ENCODE results near the gene SMAD7. TPM values are rescaled to one million over a fixed set of nuclear protein-coding genes. Genes with fewer than 3 reads are reported as not detected.
"Not testable (repeated sequence)": the region's sequence is repeated elsewhere in the genome, so short reads cannot be mapped to it uniquely, and the experiment has no call there.

The SMAD7 gene
- total RNA-seq, 4 donors from 2014 or later: 33.6 to 78.4 (median 47.2) TPM

DNA sequence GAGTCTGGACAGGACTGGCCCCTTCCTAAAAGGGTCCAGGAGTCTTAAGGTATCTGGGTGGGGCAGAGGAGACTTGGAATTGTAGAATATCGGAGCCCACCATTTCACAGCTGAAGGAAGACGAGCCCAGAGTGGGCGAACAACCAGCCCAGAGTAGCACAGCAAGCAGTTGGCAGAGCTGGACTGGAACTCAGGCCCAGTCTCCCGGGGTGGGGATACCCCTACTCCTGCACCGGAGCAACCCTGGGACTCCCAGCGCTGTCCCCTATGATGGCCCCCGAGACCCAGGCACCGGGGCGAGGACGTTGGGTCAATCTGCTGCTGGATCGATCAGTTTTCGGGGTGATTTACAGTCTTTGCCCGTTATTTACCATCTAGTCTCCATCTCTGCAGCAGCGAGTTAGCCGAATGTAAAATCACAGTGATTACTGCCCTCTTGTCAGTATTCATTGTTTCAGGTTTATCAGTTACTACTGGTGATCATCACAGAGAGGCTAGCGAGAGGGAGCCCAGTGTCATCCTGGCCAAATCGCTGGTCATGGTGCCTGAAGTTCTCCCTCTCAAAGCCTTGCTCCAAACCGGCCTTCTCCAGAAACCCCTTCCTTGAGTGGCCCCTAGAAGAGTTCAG is 75.3 kb downstream of the SMAD7 start:
- TF ChIP-seq, protein P1, sequence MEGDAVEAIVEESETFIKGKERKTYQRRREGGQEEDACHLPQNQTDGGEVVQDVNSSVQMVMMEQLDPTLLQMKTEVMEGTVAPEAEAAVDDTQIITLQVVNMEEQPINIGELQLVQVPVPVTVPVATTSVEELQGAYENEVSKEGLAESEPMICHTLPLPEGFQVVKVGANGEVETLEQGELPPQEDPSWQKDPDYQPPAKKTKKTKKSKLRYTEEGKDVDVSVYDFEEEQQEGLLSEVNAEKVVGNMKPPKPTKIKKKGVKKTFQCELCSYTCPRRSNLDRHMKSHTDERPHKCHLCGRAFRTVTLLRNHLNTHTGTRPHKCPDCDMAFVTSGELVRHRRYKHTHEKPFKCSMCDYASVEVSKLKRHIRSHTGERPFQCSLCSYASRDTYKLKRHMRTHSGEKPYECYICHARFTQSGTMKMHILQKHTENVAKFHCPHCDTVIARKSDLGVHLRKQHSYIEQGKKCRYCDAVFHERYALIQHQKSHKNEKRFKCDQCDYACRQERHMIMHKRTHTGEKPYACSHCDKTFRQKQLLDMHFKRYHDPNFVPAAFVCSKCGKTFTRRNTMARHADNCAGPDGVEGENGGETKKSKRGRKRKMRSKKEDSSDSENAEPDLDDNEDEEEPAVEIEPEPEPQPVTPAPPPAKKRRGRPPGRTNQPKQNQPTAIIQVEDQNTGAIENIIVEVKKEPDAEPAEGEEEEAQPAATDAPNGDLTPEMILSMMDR (IDR thresholded peaks at IDR 0.05): no peak
- ATAC-seq (ENCODE audit: low FRiP score): no peak

DNA sequence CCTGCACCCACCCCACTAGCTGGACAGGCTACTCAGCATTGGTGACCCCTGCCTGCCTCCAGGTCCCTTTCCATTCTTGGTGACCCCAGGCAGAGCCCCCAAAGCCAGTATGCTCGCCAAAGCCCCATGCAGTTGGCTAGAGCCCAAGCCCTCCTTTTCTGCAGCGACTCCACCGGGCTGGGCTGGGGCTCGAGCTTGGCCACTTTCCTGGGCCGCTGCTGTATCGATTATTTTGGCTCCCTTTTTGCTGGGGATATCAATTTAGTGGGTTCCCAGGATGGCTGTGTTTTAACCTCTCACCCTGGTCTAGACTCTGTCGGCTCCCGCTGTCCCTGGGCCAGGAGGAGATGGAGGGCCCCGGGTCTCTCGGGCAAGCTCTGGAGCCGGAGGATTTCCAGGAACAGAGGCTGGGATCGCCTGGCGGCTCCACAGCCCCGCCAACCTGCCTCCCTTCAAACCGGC is 76.0 kb downstream of the SMAD7 start:
- ATAC-seq (ENCODE audit: low FRiP score) (no peak), DNase-seq (ENCODE audit: low spot score) (no peak)
- TF ChIP-seq, protein P1 (IDR thresholded peaks at IDR 0.05): no peak

More for the DNA sequence above, 75.3 kb downstream of the SMAD7 start:
- no peak for DNase-seq (ENCODE audit: low spot score)

DNA sequence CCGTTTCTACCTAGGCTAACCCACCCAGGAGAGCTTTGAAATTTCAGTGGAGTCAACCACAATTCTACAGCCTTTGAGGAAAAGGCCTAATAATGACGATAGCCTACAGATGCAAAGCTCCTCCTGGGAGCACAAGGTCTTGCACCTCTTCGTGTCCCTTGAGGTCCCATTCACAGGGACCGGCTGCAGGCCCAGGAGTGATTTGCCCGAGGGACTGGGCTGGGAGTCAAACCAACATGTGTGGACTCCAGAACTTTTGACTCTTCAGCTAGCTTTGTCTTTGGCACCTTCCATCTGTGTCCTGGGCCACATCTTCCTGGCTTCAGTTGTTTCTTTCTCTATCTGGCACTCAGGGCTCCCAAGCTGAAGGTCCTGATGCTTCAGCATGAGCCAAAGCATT is 76.5 kb downstream of the SMAD7 start:
- TF ChIP-seq, protein P1 (IDR thresholded peaks at IDR 0.05): no peak
- DNase-seq (ENCODE audit: low spot score) (no peak), ATAC-seq (ENCODE audit: low FRiP score) (no peak)

DNA sequence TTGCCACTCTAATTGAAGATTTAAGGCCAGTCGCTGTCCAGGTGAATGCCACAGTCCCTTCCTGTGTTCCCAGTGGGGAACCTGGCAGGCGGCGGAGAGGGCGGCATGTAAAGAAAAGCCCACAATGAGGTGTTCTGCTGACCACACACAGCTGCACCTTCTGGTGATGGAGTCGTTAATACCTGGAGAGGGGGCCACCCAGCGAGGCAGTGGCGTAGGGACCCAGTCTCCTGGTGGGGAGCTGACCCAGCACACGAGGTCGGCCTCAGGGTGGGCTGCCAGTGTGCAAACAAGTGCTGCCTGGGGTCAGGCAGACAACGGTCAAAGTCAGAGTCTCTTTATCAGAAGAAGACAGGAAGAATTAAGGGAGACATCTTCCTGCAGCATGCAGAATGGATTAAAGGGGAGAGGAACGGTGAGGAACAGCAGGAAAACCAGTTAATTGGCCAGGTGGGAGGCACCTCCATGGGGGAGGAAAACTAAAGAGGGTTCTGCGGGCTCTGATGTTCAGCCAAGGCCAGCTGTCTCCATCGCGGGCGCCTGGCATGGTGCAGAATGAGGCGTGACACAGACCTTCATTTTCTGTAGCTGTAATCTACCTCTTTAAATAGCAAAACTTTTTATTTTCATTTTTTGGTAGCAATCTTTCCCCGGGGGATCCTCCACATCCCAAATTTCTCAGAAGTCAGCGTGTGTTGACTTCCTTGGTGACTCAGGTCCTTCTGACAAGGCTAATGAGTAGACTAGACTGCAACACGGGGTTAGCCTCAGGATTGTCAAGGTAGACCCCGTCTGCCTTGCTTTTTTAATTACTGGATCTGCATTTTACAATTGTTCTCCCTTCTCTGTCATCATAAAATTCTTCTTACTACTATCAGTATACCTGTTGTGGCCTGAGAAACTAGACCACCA is 78.3 kb downstream of the SMAD7 start:
- DNase-seq (ENCODE audit: low spot score): no peak
- no peak for ATAC-seq (ENCODE audit: low FRiP score)
- TF ChIP-seq, protein P1 (IDR thresholded peaks at IDR 0.05): no peak

DNA sequence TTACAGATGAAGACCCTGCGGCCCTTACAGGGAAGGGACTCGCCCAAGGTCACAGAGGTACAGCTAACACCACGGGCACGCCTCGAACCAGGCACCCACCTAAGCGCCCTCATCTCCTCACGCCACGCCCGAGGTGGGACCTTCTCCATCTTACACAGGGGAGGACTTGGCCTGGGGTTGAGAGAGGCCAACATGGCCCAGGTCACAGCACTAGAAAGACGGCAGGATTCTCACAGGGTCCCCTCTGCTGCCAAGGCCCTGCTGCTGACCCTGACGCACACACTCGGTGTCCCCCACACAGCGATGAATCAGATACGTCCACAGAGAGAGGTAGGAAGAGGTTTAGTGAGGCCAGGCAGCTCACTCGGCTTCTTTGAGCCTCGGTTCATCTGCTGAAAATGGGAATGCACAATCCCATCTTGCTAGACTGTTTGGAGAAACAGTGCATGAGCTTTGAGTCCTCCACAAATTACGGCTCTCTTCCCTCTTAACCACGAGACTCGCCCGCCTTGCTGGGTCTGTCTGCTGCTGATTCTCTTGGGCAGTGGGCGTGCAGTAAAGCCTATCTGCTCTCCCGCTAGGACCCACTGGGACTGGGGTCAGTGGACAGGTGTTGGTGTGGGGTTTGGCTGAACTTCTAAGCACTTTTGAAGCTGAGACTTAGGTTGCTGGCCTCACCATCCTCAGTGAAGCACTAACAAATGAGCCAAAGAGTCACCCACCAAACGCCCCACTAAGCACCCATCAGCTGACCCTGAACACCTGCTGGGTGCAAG is 79.2 kb downstream of the SMAD7 start:
- no peak for ATAC-seq (ENCODE audit: low FRiP score)
- DNase-seq (ENCODE audit: low spot score): no peak
- TF ChIP-seq, protein P1 (IDR thresholded peaks at IDR 0.05): no peak

DNA sequence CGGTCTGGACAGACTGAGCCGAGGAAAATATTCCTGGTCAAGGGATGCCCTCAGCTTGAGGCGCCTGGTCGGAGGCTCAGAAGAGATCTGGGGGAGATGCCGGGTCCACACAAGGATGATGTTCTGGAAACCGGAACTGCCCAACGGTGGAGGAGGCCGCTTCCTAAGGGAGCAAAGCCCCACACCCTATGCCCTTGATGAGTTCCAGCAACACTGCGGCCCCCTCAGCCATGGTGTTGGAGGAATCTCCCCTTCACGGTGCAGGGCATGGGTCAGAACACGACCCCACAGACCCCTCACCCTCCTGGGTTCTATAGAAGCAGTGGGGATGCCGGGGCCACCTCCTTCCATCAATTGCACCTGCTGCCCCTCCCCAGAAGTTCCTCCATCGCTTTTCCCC is 79.8 kb downstream of the SMAD7 start:
- not testable (repeated sequence) for DNase-seq (ENCODE audit: low spot score); ATAC-seq (ENCODE audit: low FRiP score)
